ENCODE results near the gene HSPG2.

The HSPG2 gene

DNA sequence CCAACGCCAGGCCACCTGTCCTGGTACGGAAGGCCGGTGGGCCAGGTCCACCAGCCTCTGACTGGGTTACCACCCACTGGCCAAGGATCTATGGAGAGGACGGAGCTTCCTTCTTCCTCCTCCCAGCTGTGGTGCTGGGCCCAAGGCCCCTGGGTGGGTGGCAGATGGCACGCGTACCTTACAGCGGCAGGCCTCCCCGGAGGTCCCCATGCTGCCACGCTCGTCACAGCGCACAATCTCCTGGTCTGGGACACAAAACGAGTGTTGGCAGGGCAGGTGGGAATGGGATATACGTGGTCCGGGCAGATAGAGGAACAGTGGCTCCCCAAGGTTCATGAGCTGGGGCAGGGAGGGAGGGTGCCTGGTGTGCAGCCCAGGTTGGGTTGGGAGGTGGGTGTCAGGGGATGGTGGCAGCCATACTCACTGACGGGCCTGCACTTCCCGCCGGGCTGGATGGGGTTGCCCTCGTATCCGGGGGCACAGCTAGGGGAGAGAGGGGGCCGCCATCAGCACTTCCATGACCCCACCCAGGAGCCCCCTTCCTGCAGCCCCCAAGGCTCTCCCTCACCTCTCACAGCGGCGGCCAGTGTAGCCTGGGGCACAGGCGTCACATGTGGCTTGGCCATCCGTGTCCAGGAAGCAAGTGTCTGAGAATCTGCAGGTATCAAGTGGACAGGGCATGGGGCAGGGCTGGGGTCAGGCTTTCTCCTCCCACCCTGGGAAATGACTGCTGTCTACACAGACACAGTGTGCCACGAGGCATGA is 58.9 kb downstream of the HSPG2 start:
- DNase-seq, result no peak

DNA sequence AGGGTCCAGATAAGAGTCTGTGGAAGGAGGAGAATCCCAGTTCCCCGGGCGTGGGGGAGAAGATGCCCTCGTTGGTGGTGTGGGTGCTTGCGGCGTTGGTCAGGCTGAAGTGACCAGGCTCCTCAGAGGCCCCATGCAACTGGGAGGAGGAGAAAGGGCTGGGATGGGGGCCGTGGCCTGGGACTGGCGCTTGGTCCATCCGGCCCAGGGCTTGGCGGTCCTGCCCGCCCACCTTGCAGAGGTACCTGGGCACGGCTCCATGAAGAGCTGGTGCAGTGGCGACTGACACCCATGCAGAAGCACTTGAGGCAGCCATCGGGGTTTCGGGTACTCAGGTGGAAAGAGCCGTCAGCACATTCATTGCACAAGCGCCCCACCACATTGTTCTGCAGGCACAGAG is 60.8 kb downstream of the HSPG2 start:
- DNase-seq, result no peak

DNA sequence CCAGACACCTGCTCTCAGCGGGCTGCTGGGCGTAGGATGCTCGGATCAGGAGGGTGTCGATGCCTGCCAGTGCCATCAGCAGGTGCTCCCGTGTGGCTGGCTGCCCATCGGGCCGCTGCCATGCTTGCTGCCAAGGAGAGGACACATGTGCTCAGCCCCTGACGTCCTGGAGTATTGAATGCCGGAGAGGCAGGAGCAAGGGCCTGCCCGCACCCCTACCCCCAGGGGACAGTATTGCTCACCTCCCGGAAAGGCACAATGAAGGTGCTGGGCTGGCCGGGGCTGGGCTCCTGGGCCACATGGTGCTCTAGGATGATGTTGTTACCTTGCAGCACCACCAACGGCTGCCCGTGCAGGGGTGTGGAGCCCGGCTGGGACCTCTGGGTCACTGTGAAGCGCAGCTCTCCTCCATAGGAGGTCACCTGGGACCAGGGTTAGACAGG is 61.5 kb downstream of the HSPG2 start:
- no peak for DNase-seq

DNA sequence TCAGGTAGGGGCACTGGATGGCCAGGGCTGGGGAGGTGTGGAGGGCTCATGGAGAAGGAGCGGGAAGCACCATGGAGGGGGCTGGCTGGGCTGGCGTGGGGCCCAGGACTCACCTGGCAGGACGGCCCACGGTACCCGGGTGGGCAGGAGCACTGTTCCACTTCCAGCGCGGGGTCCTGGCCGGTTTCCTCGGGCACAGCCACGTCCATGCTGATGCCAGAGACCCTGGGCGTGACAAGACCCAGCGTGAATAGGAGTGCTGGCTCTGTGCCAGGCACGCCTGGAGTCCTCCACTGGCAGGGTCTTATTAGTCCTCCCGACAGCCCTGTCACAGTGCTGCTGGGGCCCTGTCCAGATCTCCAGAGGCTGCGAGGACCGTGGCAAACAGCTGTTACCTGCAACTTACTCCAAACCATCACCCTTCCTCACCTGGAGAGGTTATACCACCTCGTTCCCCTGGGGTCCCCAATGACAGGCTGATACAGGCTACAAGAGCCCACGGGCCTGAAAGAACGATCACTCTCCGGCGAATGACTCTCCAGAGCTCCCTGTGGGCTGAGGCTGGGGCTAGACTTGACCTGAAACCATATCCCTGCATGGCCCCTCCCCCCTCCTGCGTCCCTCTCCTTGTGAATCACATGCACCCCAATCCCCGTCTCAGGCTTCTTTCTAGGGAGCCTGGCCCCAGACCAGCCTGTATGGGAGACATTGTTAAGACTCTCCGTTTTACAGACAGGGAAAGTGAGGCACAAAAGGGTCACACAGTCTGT is 62.1 kb downstream of the HSPG2 start:
- no peak for DNase-seq

DNA sequence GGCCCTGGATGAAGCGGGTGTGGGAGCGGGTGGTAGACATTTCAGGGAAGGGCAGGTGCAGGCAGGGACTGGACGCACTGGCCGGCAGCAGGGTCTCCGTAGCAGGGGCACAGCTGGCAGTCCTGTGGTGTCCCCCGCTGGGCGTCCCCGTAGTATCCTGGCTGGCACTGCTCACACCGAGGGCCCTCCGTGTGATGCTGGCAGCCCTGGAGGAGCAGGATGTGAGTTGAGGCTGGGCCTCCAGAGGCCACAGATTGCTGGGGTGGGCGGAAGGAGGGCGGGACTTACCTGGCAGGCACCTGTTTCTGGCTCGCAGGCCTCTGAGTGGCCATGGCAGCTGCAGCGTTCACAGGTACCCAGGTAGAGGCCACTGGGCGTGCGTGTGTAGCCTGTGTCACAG is 62.8 kb downstream of the HSPG2 start:
- DNase-seq, result no peak

DNA sequence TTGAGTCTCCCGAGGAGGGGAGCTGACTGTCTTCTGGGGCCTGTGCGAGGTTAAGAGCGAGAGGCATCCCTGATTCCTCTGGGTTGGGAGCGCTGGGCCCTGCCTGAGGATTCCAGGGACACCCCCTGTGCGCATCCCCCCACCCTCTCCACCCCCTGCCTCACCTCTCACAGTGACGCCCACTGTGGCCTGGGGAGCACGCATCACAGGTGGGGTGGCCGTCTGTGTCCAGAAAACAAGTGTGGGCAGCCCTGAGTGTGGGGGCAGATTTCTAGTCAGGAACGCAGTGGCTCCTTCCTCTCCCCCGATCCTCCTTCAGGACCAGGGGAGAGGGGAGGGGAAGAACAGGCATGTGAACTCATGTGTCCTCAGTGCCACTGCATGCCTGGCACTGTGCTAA is 63.3 kb downstream of the HSPG2 start:
- DNase-seq, result no peak

DNA sequence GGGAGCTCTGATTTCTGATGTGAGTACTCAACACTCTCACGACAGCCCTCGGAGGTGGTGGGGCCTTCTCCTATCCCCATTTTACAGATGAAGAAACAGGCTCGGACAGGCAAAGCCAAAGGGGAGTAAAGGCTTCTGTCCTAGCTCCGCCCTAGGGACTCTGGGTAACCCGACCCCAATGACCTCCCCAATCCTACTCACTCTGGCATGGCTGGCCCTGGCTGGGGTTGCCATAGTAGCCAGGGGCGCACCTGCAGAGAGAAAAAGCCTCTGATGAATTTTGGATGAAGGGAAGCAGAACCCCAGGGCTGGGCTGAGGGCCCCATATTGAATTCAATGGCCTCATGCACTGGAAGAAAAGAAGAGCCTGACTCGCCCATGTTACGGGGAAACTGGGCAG is 63.9 kb downstream of the HSPG2 start:
- no peak for DNase-seq

DNA sequence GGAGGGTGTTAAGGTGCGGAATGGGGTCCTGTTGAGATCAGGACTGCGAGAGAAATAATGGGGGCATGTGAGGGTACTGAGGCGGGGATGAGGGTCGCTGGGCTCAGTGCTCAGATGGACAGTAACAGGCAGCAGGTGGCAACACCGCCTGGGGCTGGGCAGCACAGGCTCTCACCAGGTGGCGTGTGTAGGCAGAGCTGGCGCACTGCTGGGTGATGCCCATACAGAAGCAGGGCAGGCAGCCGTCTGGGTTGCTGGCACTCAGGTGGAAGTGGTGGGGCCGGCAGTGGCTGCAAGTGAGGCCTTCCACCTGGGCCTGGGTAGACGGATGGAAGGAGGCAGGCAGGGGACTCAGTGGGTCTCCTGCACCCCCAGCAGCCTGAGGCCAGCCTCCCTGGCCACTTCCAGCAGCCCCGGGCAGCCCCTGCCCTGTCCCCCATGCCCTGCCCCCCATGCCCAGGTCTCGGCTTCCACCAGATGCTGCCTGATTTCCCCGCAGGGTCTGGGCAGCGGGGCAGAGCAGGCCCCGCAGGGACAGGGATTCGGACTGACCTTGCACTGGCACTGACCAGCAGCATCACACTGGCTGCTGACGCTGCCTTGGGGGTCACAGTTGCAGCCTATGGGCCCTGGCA is 64.5 kb downstream of the HSPG2 start:
- no peak for DNase-seq

DNA sequence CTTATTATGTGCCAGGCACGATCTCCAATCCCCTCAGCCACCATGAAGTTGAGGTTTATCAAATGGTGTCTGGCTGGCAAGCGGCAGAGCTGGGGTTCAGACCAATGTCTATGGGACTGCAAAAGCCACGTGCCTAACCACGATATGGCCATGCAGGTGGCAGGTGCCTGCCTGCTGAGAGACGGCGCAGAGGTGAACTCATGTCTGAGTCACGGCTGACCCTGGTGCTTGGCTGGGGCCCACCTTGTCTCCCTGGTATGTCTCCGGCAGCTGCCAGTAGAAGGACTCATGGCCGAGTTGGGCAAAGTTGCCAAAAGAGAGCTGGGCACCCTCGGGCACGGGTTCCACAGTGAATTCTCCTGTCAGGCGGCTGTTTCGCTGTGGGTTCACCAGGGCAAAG is 65.2 kb downstream of the HSPG2 start:
- DNase-seq, result no peak

DNA sequence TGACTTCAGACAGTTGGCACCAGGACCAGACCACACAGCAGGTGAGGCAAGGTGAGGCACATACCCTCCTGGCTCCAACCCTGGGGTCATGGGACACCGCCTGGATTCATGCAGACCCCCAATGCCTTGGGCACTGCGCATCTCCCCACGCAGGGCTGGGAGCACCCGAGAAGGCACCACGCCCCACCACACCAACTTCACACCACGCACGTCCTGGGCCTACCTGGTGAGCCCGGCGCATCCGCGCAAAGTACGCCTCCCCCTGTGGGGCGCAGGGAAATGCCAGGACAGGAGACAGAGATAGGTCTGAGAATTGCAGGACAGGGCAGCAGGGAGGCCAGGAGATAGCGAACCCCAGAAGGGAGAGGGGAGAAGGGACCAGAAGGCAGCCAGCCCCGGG is 66.5 kb downstream of the HSPG2 start:
- DNase-seq, result no peak

DNA sequence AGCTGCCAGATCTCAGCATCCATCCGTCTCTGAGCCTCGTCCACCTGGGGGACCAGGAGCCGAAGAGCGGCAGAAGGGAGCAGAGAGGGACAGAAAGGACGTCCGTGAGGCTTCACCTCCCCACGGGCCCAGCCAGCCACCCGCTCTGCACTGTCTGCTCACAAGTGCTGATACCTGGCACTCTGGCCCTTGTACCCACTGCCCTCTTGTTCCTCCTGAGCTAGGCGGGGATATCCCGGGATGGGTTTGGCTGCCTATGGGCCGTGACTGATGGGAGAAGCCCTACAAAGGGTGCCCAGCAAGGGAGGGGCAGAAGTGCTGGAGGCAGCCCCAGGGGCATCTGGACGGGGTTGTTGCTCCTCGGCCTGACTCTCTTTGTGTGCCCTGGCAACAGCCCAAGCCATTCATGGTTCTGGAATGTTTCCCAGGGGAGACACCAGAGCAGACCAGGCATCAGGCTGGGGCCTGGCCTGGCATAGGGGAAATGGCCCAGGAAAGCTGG is 67.4 kb downstream of the HSPG2 start:
- no peak for DNase-seq

DNA sequence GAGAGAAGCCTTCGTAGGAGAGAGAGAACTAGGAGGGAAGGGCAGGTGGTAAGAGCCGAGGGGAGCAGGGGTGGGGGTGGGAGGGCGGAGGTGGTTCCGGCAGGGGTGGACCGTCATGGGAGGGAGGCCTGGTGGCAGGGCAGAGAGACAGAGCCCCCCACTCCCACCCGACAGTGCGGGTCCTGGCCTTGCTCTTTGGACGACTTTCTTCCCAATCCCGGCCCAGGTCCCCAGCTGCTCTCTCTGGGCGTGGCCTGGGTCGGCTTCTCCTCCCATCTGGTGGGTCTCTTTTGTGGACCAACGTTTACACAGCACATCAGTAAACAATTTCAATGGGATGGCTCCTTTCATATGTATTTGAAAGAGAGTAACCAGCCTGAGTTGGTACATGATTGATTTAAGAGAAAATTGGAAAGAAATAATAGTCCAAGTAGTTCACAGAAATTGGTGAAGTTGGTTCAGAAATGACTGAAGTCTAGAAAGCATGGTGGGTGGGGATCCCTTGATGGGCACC is 68.1 kb downstream of the HSPG2 start:
- no peak for DNase-seq

DNA sequence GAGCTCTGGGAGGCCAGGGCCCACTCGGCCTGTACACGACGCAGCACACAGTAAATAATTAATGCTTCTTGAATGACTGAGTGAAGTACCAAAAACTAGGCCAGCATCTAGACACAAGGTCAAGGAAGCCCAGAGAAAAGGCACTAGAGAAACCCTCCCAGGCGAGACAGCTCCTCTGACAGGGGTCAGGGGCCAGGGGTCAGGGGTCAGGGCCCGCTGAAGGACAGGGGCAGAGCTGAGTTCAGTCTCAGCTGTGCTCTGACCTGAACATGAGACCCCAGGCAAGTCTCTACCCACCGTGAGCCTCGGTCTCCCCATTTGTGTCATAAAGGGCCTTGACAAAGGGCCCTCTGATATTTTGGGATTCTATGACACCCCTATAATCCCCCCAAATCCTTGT is 68.6 kb downstream of the HSPG2 start:
- DNase-seq, result no peak

DNA sequence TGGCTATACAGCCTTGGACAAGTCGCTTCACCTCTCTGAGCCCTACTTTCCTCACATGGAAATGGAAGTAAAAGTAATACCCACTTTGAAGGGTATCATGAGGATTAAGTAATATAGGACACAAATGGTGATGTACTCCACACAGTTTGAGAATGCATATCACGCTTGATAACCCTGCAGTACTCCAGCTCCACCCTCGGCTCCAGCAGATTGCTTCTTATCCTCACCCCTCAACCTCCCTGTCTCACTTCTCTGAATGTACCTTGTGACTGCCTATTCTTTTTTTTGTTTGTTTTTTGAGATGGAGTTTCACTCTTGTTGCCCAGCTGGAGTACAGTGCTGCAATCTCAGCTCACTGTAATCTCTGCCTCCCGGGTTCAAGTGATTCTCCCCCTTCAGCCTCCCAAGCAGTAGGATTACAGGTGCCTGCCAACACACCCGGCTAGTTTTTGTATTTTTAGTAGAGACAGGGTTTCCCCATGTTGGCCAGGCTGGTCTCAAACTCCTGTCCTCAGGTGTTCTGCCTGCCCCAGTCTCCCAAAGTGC is 69.6 kb downstream of the HSPG2 start:
- no peak for DNase-seq

DNA sequence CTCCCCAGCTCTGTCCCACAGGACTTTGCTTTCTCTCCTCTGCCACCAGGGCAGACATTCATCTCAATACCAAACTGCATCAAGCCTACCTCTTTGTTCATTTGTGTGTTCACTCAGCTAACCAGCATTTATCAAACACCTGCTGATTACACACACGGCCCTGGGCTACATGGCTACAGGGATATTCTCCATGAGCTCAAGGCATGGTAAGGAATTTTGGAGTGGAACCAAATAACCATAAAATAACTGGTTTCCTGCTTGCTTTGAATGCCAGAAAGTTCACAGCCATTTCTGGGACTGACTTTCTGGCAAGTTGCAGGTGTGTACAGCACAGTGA is 70.4 kb downstream of the HSPG2 start:
- no peak for DNase-seq

DNA sequence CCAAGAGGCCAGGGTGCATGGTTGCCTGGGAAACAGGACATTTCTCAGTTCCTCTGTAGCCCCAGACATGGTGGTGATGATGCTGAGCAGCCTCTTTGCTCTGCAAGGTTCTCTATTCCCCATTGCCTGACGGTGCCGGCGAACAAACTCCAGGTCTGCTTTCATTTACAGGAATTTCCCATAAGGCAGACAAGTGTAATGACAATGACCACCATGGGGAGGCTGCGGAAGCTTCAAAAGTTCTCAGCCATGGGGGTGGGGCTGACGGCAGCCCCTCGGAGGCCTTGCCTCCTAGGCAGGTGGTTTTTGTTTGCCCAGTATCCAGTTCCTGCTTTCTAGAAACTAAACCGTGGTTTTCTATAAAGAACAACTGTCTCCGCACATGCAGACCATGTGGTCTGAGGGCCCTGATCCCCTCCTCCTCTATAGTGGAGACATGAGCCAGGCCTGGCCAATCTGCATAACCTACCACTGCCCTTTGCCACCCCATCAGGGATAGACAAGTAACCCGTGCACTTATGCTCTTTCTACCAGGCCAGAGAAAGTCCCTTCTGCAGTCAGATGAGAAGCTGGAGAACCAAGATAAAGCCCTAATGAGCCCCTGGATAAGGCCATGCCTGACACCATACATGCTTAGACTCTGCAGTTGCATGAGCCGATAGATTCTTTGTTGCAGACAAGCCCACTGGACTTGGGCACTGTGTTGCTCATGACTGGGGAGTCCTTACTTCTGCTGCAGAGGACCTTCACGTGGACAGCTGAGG is 71.0 kb downstream of the HSPG2 start:
- no peak for DNase-seq

DNA sequence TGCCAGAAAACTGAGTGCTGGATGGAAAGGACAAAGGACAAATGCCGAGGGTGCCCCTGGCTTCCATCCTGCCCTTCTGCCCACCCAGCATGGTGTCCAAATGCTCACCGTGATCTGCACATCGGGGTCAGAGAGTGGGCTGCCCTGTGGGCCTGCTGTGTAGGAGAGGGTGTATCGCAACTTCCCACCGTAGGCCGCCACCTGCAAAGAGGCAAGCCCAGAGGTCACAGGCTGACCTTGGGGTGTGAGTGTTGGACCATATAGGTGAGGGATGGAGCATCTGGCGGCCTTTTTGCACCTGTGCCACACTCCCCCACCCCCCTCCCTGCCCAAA is 71.5 kb downstream of the HSPG2 start:
- DNase-seq, result no peak

DNA sequence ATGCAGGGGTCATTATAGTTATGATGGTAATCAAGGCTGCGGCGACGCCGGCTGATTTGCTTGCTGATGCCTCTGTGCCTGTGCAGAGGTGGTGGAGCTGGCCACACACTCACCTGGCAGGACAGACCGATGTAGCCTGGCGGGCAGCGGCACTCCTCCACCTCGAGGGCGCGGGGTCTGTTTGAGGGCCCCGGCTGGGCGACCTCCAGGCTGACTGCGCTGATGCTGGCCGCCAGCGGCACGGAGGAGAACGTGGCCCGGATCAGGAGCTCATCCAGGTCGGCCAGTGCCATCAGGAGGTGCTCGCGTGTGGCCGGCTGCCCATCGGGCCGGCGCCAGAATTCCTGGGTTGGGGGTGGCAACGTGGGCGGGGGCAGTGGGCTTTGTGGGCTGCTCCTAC is 72.4 kb downstream of the HSPG2 start:
- no peak for DNase-seq

DNA sequence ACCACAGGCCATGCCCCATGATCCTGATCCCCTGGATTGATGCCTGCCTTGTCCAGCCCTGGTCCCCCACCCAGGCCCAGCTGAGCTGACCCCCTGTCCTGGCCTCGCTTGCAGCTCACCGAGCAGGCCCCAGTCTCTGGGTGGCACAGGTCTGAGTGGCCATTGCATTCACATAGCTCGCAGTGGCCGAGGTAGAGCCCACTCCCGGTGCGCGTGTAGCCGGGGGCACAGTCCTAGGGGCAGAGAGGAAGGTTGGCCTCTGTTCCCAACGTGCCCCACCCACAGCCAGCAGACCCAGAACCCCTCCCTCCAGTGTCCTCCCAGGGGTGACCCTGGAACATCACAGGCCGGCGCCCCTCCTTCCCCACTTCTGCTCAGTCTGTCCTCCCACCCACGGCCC is 73.1 kb downstream of the HSPG2 start:
- DNase-seq, result no peak

DNA sequence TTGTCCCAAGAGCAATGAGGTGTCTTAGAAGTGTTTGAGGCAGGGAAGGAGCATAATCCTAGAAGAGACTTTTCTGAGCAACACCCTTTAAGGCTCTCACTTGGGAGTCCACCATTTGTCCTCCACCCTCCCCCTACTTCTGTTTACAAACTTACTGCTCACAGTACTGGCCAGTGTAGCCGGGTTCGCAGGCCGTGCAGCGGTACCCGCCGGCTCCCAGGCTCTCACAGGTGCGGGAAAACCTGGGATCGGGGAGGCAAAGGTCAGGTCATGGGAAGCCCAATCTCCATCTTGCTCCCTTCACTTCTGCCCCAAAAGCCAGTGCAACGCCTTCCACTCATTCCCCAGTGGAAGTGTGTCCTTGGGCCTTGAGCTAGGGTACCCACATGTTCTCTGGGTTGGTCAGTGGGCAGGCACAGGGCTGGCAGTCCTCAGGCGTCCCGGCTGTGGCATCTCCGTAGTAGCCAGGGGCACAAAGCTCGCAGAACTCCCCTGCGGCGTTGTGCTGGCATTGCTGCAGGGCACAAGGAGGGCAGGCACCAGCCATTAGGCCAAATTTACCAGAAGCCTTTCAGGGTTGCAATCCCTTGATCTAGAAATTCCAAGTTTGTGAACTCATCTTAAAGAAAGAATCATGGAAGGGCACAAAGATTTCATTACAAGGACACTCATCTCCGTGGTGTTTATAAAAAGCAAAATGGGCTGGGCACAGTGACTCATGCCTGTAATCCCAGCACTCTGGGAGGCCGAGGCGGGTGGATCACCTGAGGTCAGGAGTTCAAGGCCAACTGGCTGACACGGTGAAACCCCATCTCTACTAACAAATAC is 75.3 kb downstream of the HSPG2 start:
- no peak for DNase-seq

DNA sequence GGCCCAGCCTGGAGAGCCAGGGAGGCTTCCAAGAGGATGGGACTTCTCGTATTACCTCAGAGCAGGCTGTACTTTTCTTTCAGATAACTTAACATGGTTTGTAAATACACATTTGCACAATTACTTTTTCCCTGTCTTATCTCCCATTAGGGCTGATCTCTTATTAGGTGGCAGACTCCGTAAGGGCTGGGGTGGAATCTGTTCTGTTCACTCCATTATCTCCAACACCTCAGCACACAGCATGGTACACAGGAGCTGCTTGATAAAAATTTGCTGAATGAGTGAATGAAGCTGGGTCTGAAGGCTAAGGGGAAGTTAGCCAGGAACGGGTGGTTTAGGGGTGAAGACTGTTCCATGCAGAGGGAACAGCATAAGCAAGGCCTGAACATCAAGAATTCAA is 76.1 kb downstream of the HSPG2 start:
- no peak for DNase-seq

DNA sequence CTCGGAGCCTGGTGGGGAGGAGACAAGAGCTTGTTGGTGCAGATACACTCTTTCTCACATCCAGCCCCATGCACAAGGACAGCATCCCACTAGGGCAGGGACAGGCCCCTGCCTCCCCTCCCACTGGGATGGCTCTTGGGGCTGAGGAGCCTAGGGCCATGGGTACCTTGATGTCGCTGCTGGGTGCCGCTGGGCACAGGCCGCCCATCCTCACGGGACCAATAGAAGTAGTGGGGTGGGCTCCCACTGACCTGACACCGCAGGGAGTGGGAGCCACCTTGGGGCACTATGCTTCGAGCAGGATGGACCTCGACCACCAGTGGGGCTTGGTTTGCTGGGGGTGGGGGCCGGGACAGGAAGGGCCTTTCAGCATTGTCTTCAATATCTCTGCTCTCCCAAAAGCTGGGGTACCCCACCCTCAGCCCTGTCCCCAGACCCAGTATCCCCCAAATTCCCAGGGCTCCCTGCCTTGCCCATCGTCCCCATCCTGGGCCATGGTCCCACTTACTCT is 77.4 kb downstream of the HSPG2 start:
- DNase-seq, result no peak

All from activated CD4-positive, CD25-positive, alpha-beta regulatory T cell treated with anti-CD3 and anti-CD28 coated beads, Interleukin-2, amount 50 U/mL, for 72 hours (primary cell).